NCI-H2107 treated with DMSO at 0.1 percent for 48 hours (cell line): ENCODE results near the gene SCAF1.
A peak's percentile ranks its signal among the peaks of the same experiment; 100 is the strongest.

Source experiments
- DNase-seq: peaks from one replicate; lab custom pipeline; 2025; ENCODE audit not compliant: unreplicated experiment; lab: John Stamatoyannopoulos, UW

SCAF1 gene

DNA sequence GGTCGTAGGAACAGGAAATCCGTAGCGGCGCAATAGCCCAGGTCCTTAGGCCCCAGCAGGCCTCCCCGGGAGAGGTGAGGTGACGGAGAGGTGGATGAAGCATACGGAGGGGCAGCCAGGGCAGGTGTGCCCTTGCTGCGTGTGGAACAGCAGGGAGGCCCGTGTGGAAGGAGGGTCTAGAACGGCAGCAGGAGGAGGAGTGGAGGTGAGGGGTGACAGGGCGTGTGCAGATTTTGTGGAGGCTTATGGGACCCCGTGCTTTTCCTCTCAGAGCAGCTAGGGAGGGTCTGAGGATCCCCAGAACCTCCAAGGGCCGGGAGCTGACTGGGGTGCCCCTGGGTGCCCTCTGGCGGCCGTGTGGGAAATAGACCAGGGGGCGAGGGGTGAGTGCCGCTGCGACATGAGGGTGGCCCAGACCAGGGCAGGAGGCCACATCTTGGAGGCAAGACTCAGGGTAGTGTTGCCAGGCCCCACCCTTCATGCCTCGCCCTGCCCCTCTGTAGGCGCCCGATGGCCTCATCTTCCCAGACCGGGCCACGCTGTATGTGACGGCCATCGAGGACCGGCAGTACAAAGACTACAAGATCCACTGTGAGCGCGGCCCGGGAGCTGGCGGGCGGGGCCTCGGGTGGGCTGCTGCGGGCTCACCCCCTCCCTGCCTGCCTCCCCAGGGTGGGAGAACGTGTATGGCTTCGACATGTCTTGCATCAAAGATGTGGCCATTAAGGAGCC lies 42.4 kb downstream of the SCAF1 start:
- no peak for DNase-seq

DNA sequence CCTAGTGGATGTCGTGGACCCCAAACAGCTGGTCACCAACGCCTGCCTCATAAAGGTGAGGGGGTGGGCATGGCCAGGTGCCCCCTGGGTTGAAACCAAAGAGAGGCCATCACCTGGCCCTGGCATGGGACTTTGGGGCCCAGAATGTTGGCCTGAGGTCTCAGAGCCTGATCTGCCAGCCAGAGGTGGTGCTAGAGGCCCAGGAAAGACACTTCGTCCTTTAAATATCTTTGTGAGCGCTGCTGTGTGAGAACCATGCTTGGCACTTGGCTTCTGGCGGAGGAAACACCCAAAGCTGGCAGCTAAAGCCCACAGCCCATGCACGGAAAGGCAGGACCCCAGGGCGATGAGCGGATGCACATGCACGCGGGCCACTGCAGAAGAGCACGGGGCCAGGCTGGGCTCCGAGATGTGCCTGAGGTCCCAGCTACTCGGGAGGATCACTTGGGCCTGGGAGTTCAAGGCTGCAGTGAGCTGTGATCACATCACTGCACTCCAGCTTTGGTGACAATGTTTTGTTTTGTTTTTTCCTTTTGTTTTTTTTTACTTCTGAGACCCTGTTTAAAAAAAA lies 43.1 kb downstream of the SCAF1 start:
- no peak for DNase-seq

DNA sequence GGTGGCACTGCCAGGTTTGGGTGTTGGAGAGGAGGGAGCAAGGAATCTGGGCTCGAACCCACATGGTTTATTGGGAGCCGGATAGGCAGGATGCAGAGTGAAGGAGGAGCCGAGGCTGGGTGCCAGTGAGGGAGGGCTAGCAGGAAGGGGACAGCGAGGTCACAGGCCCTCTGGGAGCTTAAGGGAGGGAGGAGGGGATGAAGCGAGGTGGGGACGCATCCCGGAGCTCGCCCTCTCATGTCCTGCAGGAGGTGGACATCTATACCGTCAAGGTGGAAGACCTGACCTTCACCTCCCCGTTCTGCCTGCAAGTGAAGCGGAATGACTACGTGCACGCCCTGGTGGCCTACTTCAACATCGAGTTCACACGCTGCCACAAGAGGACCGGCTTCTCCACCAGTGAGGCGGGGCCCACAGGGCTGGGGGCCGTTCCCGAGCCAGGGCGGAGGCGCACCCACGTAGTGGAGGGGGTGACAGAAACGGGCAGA lies 43.9 kb downstream of the SCAF1 start:
- no peak for DNase-seq

DNA sequence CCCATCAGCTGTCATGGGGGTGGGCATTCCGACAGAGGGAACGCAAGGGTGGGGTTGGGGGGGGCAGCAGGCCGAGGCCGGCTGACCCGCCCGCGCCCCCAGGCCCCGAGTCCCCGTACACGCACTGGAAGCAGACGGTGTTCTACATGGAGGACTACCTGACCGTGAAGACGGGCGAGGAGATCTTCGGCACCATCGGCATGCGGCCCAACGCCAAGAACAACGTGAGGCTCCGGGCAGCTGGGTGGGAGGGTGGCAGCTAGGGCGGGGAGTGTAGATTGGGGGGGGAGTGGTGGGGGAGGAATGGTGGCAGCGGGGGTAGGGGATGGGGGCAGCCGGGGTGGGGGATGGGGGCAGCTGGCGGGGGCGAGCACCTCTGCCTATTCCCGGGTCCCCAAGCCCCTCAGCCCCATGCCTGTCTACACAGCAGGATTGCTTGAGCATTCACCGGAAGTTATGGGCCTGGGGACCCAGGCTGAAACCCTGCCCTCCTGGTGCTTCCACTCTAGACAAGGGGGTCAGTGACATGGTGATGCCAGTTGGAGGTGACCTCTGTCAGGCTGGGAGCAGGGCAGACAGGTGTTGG lies 44.6 kb downstream of the SCAF1 start:
- no peak for DNase-seq

DNA sequence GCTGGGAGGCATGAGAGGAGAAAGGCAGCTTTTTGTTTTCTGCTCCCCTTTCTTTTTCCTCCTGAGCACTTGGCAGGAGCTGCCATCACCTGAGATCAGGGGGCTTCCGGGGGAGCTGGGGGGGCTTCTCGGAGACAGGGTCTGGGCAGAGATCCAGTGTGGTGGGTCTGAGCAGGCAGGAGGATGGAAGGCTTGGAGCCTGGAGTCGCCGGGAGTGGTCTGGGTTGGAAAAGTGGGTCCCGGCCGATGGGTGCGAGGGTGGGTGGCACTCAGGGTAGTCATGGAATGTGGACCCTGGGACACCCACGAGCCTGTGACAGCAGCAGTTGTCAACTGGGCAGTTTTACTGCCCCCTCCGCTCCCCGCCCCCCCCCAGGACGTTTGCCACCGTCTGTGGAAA lies 45.1 kb downstream of the SCAF1 start:
- no peak for DNase-seq

DNA sequence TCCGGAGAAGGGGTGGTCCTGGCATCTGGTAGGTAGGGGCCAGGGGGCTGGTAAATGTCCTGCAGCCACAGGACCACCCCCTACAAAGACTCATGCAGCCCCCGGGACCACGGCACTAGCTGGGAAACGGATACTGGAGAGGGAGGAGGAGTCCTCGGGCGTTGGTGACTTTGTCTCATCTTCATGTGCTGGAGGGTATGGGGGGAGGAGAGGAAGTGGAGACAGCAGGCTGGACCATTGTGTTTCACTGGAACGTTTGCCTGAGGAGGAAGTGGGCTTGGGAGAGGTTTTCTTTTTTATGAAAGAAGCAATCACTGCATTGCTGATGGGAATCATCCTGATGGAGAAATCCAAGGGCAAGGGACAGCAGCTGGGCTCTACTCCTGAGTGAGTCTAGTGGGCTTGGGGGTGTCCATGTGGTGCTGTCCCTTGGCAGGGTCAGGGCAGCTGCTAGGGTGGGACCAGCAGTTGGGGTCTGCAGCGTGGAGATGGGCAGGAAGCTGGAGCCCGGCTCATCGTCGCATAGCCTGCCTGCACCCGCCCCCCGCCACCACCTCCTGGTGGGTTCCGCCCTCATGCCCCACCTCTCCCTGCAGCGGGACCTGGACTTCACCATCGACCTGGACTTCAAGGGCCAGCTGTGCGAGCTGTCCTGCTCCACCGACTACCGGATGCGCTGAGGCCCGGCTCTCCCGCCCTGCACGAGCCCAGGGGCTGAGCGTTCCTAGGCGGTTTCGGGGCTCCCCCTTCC lies 45.7 kb downstream of the SCAF1 start:
- no peak for DNase-seq

DNA sequence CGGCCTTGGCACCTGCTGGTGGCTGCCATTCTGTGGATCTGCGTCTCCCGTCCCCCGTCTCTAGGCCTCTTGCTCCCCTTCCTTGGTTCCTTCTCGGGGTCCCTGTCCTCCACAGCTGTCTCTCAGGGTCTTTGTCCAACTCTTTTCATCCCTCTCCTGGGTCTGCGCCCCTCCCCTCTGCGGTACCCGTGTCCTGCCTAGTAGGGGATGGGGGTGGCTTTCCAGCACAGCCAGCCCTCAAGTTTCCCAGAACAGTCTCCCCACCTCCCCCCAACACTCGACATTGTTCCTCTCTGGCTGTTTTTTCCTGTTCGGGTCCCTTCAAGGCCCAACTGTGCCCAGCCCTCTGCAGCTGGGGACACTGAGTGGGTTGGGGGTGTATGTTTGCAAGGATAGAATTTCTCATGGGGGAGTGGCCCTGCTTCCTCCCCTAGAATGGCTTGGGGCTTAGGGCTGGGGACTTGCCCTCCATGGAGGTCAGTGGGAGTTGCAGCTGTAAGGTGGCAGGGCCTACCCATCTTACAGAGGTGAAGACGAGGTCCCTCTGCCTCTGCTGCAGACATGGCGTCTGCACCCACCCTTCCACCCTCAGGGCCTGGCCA lies 46.6 kb downstream of the SCAF1 start:
- no peak for DNase-seq

DNA sequence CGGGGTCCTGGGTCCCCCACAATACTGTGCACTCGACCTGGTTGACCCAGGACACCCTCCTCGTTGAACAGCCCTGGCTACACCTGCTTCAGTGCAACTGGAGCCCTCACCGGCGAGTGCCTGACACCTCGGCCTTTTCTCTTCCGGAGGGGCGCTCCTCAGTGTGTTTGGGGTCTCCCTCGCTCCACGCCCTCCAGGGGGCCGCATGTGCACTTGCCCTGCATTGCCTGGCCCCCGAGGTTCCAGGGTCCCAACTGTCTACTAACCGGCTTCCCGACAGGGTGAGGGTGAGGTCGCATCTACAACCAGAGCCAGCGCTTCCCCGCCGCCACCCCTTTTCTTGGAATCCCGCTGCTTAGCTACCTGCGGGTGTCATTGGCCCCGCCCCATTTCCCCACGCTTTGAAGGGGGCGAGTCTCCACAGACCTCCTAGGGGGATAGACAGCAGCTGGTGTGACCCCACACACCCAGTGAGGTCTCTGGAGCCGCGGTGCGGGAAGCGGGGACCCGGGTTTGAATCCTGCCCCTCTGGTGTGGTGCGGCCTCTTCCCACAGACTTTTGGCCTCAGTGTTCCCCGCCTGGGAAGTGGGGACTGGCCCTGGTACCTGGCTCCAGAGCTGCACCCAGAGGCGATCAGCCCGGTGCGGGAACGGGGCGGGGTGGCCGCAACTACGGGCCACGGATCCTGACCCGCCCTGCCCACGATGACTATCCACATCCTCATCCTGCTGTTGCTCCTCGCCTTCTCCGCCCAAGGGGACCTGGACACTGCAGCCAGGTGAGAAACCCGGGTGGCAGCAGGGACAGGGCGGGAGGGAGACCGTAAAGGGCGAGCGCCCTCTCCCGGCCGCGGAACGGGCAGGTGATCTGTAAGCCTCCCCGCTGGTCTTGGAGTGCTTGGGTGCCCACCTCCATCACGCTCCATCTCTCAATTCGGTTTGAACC lies 47.4 kb downstream of the SCAF1 start, which contains the start of gene ADM5:
Gene ADM5, plus strand, starts transcription at position 462 of the 946 bp plus-strand sequence. Its CDS starts 244 bp downstream, at position 706.
- peak; percentile 42 for DNase-seq

DNA sequence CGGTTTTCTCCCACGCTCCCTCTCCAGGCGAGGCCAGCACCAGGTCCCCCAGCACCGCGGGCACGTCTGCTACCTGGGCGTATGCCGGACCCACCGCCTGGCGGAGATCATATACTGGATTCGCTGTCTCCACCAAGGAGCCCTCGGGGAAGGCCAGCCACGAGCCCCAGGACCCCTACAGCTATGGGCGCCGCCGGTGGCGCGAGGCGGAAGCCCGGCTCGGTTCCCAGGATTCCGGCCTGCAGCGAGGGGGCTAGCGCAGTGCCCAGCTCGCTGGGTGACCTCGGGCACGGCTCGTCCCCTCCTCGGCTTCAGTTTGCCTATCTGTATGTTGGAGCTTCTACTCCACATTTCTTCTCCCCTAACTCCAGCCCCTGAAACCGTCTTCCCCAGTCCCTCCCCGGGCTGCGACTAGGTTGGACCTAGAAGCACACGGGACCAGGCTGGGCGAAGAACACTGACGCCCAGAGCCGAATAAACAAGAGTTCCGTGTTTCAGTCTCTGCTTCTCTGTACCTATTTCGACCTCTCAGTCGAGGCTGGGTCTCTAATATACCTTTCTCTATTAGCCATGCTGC lies 48.2 kb downstream of the SCAF1 start:
- peak; percentile 25 for DNase-seq

DNA sequence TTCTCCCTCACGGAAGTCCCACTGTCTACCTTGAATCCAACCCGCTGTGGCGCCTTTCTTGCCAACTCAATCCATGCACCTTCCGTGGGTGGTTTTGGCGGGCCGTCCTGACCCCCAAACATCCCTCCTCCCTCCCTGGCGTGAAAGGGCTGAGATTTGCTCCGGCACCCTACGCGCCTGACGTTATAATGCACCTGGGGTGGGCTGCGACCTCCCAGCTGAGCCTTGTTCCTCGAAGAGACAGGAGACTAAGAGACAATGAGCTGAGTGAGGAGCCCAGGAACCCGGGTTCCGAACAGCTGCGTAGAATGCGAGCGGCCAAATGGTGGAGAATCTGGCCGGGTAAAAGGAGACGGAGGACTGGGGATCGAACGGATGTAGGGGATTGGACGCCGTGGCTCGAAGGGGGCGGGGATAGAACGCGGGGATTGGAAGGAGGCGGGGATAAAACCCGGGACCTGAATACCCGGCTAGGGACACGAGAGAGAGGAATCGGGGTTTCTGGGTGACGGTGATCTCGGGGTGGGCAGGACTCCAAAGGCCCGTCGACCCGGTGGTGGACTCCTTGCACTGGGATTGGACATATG lies 48.7 kb downstream of the SCAF1 start, which contains the start of gene CPT1C:
Gene CPT1C, plus strand, starts transcription at position 461 of the 587 bp plus-strand sequence. CDS start 1,137 bp downstream, outside the sequence.
- peak; percentile 93 for DNase-seq

DNA sequence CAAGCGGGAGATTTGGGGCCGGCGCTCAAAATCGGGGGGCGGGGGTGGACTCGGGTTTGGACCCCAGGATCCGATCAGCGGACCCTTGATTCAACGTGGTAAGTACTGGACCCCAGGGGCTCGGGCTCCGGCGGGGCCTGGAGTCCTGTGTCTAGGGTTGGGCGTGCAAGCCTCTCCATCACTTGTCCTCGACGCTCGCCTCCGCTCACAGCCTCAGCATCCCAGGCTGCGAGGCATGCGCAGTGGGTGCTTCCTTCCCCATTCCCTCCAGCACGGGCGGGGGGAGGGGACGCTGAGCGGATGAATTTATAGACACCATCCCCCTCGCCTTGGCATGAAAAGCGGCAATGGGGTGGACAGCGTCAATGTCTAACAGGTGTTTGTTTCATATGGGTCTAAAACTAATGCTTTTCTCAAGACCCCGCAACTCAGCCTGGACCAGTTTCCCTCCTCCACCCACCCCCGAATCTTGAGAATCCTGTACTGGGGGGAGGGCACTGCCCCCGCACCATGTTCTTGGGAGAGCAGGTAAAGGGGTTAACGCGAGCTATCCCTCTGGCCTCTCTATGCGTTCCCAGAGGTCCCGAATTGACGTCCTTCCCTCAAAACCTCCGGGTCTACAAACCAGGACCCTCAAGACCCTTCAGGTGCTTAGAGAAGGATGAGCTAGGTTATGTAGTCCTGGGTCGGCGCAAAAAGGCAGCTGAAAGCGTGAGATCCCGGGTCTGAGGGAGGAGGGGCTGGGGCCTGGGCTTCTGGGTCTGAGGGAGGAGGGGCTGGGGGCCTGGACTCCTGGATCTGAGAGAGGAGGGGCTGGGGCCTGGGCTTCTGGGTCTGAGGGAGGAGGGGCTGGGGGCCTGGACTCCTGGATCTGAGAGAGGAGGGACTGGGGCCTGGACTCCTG lies 49.5 kb downstream of the SCAF1 start:
- peak; percentile 57 for DNase-seq

DNA sequence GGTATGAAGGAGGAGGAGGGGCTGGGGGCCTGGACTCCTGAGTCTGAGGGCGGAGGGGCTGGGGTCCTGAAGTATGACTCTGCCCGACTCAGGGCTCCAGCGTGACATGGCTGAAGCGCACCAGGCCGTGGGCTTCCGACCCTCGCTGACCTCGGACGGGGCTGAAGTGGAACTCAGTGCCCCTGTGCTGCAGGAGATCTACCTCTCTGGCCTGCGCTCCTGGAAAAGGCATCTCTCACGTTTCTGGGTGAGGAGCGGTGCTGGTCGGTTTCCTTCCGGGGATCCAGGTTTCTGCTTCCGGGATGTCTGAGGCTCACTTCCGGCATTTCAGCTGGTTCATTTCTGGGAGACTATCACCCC lies 50.1 kb downstream of the SCAF1 start:
- no peak for DNase-seq

DNA sequence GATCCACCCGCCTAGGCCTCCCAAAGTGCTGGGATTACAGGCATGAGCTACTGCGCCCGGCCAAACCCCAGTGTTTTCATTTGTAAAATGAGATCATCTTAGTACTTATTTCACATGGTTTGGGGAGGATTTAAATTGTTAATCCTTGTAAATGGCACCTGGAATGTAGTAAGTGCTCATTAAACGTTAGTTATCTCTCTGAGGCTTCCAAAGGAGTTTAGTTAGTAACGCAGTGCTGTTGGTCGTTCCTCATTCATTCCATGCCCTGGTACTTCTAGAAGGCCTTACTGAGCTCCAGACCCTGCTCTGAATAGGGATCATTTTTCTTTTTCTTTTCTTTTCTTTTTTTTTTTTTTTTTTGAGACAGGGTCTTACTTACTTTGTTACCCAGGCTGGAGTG lies 54.1 kb downstream of the SCAF1 start:
- DNase-seq = no peak

DNA sequence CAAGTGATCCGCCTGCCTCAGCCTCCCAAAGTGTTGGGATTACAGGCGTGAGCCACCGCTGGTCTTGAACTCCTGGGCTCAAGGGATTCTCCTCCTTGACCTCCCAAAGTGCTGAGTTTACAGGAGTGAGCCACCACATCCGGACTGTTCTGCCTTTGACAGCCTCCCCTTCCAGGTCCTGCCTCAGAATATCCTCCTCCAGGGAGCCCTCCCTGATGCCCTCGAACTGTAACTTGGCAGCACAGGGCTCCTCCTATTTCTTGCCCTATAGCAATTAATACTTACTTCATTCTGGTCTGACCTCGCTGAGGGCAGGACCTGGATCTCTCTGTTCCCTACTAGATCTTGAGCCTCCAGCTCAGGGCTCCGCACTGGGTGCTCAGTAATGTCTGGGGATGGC lies 54.9 kb downstream of the SCAF1 start:
- no peak for DNase-seq

DNA sequence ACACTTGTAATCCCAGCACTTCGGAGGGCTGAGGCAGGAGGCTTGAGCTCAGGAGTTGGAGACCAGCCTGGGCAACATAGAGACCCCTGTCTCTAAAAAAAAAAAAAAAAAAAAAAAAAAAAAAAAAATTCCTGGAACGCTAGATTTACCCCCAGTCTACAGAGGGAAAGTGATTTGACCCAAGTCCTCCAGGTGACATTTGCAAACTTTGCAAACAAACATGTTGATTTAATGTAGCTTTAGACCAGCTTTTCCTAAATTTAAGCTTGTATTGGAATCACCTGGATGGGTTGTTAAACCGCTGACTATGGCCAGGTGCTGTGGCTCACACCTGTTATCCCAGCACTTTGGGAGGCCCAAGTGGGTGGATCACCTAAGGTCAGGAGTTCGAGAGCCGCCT lies 57.4 kb downstream of the SCAF1 start:
- no peak for DNase-seq

DNA sequence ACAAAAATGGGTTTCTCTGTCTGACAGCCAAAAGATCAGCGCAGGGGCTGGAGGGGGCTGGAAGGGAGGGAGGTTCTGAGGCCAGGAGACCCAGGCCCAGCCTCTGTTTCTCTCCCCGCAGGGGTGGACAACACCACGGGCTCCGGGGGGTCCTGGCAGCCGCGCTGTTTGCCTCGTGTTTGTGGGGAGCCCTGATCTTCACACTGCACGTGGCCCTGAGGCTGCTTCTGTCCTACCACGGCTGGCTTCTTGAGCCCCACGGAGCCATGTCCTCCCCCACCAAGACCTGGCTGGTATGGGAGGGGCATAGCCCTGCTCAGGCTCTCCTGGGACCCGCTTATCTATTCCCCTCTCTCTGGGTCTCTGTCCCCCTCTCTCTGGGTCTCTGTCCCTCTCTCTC lies 58.6 kb downstream of the SCAF1 start:
- no peak for DNase-seq

DNA sequence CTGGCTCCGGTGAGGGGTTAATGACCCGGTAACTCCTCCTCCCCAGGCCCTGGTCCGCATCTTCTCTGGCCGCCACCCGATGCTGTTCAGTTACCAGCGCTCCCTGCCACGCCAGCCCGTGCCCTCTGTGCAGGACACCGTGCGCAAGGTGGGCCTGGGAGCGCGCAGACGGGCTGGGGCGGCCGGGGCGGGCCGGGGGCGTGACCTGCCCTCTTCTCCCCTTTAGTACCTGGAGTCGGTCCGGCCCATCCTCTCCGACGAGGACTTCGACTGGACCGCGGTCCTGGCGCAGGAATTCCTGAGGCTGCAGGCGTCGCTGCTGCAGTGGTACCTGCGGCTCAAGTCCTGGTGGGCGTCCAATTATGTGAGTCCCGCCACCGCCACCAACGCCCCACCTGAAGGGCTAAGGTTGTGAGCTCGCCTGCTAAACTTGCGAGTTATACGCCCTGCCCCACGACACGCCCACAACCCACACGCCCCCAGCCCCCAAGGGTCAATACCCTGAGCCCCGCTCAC lies 59.3 kb downstream of the SCAF1 start:
- DNase-seq = no peak
